HG03354 (cell line): ENCODE data around the gene NFATC1.

Experiments
- ATAC-seq: cut with Tn5 transposase; IDR thresholded peaks from one replicate; pipeline ENCODE4 v1.9.1; 2021; ENCODE audit warnings: mild to moderate bottlenecking; ENCODE audit not compliant: unreplicated experiment, poor library complexity, severe bottlenecking

The NFATC1 gene

GRCh38 chr18:79401494-79402208, 5.9 kb downstream of the NFATC1 start:
- no peak for ATAC-seq

GRCh38 chr18:79402209-79402576, 6.5 kb downstream of the NFATC1 start:
- ATAC-seq = no peak

- ATAC-seq = no peak
Measured at GRCh38 chr18:79402977-79403722, 7.4 kb downstream of the NFATC1 start.

- no peak for ATAC-seq
Measured at GRCh38 chr18:79403723-79404566, 8.2 kb downstream of the NFATC1 start.

- no peak for ATAC-seq
Measured at GRCh38 chr18:79404567-79404910, 8.8 kb downstream of the NFATC1 start.

- ATAC-seq = no peak
Measured at GRCh38 chr18:79405019-79405780, 9.5 kb downstream of the NFATC1 start.

- ATAC-seq = peak; percentile 73
Measured at GRCh38 chr18:79405781-79406575, 10.2 kb downstream of the NFATC1 start.

- no peak for ATAC-seq
Measured at GRCh38 chr18:79406708-79407107, 11.0 kb downstream of the NFATC1 start.

GRCh38 chr18:79409313-79409712, 13.6 kb downstream of the NFATC1 start:
- no peak for ATAC-seq

- ATAC-seq = no peak
Measured at GRCh38 chr18:79410171-79410641, 14.5 kb downstream of the NFATC1 start.

GRCh38 chr18:79410731-79411613, 15.2 kb downstream of the NFATC1 start:
- no peak for ATAC-seq

- ATAC-seq = no peak
Measured at GRCh38 chr18:79411614-79412526, 16.1 kb downstream of the NFATC1 start.

GRCh38 chr18:79413025-79413424, 17.3 kb downstream of the NFATC1 start:
- no peak for ATAC-seq

- ATAC-seq = no peak
Measured at GRCh38 chr18:79413426-79413825, 17.7 kb downstream of the NFATC1 start.

GRCh38 chr18:79413901-79414300, 18.2 kb downstream of the NFATC1 start:
- no peak for ATAC-seq

- no peak for ATAC-seq
Measured at GRCh38 chr18:79416022-79416676, 20.4 kb downstream of the NFATC1 start.

- ATAC-seq = no peak
Measured at GRCh38 chr18:79416677-79417052, 20.9 kb downstream of the NFATC1 start.
